ENCODE results near the gene CROCC2.

Gene CROCC2

GRCh38 chr2:240992572-240993291 lies 86.6 kb downstream of the CROCC2 start:
- no peak for DNase-seq

DNA sequence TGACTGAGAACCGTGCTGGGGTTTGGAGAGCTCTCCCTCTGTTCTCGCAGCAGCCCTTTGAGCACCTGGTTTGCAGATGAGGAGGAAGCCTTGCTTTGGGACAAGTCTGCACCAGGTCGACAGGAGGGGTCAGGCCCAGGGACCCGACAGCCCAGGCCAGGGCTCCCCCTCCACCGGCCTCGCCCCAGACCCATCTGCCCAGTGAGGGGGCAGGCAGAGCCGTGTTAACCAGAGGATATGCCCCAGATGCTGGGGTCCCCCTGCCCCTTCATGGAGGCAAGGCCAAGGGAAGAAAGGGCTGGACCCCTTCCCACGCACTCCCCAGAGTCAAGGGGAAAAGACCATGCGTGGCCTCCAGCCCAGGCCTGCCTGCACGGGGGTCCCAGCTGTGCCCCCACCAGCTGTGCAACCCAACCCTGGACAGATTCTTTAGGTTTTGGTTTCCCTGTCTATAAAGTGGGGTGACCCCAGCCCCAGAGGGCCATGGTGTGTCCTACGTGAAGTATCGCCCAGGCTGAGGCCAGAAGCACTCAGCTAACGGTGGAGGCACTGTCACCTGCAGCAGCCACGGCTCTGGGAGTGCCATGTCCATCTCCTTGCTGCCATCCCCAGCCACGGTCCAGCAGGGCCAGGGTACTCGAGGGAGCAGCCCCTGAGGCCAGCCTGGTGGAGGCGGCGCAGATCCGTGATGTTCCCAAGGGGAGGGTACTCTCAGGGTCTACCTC lies 87.5 kb downstream of the CROCC2 start:
- no peak for DNase-seq

GRCh38 chr2:240994171-240994896 lies 88.2 kb downstream of the CROCC2 start:
- no peak for DNase-seq

- no peak for DNase-seq
Observed at GRCh38 chr2:240995041-240996021, 89.2 kb downstream of the CROCC2 start.

DNA sequence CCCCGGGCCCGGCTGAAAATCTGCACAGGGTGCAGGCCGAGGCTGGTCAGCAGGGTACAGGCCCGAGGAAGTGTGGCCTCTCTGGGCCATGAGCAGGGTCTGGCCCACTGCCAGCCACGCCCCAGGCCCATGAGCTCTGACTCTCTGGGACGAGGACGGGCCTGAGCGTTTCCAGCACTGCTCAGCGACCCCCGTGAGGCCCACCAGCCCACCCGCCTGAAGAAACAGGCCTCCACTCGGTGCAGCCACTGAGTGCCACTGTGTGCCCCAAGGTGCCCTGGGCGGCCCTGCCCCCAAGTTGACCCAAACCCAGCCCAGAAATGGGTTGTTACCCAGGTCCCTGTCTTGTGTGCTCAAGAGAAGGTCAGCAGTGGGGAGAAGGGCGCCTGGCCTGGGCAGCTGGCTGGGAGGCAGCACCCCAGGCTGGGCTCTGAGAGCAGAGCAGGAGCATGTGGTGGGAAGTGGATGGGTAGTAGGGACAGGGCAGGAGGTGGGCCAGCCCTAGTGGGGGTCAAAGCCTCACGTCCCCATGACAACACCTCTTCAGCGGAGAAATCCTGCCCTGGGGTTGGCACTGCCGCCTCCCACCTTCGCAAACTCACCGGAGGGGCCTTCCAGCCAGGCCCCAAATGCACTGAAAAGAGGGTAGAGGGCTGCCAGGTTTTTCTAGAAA lies 90.2 kb downstream of the CROCC2 start:
- no peak for DNase-seq

DNA sequence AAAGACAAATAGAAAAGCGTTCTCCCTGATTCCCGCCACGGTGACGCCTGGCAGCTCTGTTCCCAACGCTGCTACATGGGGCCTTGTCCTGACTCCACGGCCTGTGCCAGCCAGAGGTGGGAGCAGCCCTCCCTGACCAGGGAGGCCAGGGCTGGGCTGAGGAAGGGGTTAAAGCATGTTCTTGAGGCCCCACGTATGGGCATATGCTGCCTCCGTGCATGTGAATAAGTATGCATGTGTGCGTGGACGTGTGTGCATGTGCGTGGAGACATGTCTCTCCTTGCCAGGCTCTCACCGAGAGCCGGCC lies 90.7 kb downstream of the CROCC2 start:
- no peak for DNase-seq

DNA sequence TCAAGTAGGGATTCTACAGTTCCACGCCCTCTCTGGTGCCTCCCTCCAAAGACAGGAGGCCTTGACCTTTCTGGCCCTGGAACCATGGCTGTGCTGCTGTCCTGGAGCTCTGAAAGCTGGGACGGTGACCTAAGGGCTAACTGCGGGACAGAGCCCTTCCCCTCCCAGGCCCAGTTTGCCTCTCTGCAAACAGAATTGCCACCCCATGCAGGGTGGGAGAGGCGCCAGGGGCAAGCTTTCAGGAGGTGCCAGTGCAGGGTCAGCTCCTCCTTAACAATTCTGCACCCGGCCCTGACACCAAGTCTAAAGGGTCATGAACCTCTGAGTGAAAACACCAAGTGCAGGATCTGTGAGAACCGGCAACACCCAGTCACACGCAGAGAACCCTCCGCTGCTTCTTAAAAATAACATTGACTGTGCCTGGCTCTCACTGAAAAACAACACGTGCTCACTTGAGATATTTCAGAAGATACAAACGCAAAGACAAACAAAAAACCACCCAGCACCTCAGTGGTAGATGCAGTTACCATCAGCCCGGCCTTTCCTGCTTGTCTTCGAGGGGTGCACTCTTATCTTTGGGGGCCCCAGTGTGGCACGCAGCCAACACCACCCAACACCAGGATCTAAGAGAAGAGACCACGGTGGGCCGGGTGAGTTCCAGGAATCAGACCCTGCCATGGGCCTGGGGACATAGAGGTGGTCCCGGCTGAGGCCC lies 91.2 kb downstream of the CROCC2 start:
- no peak for DNase-seq

- no peak for DNase-seq
Observed at GRCh38 chr2:240997856-240998705, 91.9 kb downstream of the CROCC2 start, which contains the start of gene SNED1. Gene SNED1, plus strand, starts transcription at chr2:240998618. Its CDS starts 220 bp downstream, at chr2:240998838.

- DNase-seq = no peak
Observed at GRCh38 chr2:240998706-240998994, 92.5 kb downstream of the CROCC2 start.

- no peak for DNase-seq
Observed at GRCh38 chr2:240998995-240999791, 93.1 kb downstream of the CROCC2 start.

GRCh38 chr2:240999873-241000541 lies 93.9 kb downstream of the CROCC2 start:
- no peak for DNase-seq

DNA sequence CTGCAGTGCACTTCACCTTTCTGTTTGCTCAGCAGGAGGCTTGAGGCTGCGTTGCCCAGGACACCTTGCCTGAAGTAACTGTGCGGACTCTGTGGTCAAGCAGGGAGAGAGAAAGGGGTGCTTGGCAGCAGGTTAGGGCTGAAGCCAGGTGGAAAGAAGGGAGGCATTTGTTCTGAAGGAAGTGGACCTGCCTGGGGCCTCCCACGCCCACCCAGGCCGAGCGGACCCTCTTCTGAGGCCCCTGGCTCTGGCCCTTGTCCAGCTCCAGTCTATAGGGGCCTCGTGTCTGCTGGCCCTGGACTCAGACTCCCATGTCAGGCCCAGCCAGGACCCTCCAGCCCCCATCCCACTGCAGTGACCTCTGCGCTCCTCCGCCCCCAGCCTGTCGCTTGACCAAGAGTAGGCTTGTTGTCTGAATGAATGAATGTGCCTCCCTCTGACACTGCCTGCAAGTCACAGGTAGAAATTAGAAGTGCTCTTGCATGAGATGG lies 94.7 kb downstream of the CROCC2 start:
- DNase-seq = no peak

- DNase-seq = no peak
Observed at GRCh38 chr2:241001413-241002274, 95.5 kb downstream of the CROCC2 start.

DNA sequence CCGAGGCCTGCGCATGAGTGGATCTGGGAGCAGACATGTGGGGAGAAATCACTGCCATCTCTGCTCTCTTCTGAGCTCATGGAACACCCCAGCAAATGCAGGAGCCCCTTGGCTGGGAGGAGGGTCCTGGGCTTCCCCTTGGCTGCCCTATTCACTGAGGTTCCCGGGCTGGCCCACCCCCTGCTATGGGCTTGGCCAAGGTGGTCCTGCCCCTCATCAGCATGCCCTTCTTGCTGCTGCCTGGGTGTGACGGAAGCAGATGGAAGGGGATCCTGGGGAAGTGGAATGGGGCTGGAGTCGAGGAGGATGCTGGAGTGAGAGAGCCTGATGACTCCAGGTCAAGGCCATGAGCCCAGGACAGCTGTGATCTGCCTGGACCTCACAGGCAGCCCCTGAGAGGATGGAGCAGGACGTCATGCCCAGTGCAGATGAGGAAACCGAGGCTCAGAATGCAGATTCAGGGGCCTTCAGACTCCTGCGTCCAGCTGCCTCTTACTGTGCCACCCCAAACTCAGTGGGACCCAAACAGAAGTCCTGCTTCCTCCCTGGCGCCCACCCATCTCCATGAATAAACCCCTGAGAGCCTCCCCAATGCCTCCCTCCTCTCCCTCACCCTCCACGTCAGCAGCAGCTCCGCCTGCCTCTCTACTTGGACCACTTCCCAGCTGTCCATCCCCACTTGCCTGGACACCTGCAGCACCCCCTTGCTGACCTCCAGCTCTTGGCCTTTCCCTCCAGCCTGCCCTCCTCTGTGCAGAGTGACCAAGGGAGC lies 96.3 kb downstream of the CROCC2 start:
- DNase-seq = no peak

- no peak for DNase-seq
Observed at GRCh38 chr2:241003047-241003360, 96.9 kb downstream of the CROCC2 start.

GRCh38 chr2:241003369-241003768 lies 97.2 kb downstream of the CROCC2 start:
- DNase-seq = no peak

DNA sequence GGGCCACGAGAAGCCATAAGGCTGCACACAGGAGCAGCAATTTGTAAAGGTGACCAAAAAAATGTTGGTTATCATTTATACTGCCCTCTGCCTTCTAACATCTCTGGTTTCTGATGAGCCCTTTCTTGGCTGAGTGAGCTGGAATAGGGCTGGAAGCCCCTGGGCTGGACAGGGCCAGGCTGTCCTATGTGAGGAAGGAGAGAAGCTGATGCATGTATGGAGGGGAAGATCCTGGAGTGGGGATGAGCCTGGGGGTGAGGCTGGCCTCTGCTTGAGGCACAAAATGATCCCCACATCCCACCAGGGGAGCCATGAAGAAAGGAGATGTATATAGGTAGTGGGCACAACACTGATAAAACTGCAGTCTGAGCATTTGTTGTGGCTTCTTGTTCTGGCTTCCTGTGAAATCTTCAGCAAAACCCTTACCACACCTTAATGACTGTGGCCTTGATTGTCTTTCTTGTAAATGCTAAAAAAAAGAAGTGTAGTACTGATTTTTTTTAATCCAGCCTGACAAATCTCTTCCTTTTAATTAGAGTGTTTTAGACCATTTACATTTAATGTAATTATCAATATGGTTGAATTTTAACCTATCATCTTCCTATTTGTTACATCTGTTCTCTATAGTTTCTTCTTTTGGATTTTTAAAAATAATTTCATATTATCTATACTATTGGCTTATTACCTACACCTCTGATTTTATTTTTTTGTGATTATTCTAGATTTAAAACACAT lies 97.9 kb downstream of the CROCC2 start:
- DNase-seq = no peak

Measured in KG1 (cell line).